Activated CD8-positive, alpha-beta memory T cell treated with anti-CD3 and anti-CD28 coated beads for 1 hour (primary cell): Measurements from ENCODE around the gene CDAN1.
"Not testable (repeated sequence)": the region's sequence is repeated elsewhere in the genome, so short reads cannot be mapped to it uniquely, and the experiment has no call there.

Source experiments
- DNase-seq, 2 donors: peaks; one replicate each; pipeline ENCODE4 v3.0.0-alpha.2; 2020; ENCODE audit warnings: low read depth in 1 of 2; ENCODE audit errors: extremely low read depth in 1 of 2

The CDAN1 gene

GRCh38 chr15:42712584-42712983 lies 24.3 kb downstream of the CDAN1 start:
- DNase-seq, result no peak

DNA sequence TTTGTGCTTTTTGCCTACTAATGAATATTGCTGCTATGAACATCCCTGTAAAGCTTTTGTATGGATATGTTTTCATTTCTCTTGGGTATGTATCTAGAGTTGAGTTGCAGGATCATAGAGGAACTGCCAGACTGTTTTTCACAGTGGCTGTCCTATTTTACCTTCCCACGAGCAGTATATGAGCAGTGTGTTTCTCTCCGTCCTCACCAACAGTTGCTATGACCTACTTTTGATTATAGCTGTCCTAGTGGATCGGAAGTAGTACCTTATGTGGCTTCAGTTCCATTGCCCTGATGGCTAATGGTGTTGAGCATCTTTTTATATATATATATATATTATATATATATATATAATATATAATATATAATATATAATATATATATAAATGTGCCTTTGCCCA lies 25.2 kb downstream of the CDAN1 start:
- DNase-seq, result no peak

DNA sequence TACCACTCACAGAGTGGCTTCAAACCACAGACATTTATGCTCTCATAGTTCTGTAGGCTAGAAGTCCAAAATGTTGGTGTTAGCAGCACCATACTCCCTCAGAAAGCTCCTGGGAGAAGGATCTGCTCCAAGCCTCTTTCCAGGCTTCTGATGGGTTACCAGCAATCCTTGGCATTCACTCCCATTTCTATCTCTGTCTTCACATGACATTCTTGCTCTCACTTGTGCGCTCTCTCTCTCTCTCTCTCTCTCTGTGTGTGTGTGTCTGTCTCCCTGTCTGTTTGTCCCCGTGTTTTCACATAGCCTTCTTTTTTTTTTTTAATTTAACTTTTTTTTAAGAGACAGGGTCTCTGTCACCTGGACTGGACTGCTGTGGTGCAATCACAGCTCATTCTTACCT lies 26.3 kb downstream of the CDAN1 start:
- no peak for DNase-seq

- no peak for DNase-seq
Observed at GRCh38 chr15:42707873-42708544, 28.9 kb downstream of the CDAN1 start.

DNA sequence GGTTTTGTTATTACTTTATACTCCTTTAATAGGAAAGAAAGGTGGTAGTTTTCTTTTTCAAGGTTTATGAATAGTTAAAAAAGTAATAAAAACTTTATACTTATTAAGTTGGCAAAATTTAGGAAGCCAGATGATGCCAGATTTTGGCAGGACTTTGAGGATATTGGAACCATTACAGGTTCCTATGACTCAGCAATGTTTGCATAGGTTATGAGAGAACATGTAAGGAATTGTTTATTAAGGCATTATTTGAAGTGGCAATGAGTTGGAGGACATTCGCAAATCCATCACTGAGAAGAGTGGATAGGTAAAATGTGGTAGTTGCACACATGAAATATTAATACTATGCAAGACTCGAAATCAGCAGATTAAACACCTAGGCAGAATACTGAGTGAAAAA lies 29.9 kb downstream of the CDAN1 start:
- DNase-seq, result no peak

DNA sequence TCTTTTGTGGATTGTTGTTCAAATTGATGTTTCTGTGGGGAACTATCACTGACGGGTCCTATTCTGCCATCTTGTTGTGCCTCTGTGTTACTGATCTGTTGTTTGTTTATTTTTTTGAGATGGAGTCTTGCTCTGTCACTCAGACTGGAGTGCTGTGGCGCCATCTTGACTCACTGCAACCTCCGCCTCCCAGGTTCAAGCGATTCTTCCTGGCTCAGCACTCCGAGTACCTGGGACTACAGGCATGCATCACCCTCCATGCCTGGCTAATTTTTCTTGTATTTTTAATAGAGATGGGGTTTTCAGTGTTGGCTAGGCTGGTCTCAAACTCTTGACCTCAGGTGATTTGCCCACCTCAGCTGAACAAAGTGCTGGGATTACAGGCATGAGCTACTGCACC lies 31.6 kb downstream of the CDAN1 start:
- no peak for DNase-seq

- peak in 1 of 2 donors; percentile 33 for DNase-seq
Observed at GRCh38 chr15:42704492-42704926, 32.4 kb downstream of the CDAN1 start.

DNA sequence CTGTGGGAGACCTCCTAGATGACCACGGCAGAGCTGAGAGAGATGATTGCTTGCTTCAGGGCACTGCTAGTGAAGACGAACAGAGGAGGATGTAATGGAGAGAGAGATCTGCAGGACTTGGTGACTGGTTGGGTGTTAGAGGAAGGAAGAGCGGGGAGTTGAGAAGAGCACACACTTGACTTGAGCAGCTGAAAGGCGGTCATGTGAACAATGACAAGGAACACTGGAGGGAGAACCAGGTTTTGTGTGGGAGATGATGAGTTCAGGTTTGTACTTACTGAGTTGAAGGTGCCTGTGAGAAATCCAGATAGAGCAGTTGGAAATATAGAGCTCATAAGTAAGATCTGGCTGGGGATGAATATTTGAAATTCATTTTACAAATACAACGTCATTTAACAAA lies 40.3 kb downstream of the CDAN1 start:
- DNase-seq, result no peak

GRCh38 chr15:42695527-42696071 lies 41.3 kb downstream of the CDAN1 start:
- no peak for DNase-seq

GRCh38 chr15:42694398-42694797 lies 42.5 kb downstream of the CDAN1 start:
- DNase-seq, result no peak

DNA sequence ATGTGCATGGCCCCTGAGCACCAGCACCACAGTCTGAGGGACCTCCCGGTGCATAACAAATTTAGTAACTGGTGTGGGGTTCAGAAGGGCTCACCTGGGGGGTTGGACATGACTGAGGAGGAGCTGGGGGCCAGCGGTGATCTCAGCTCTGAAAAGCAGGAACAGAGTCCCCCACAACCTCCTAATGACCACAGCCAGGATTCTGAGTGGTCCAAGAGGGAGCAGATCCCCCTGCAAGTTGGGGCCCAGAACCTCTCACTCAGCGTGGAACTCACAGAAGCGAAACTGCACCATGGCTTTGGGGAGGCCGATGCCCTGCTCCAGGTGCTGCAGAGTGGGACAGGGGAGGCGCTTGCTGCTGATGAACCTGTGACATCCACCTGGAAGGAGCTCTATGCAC lies 43.0 kb downstream of the CDAN1 start:
- no peak for DNase-seq

DNA sequence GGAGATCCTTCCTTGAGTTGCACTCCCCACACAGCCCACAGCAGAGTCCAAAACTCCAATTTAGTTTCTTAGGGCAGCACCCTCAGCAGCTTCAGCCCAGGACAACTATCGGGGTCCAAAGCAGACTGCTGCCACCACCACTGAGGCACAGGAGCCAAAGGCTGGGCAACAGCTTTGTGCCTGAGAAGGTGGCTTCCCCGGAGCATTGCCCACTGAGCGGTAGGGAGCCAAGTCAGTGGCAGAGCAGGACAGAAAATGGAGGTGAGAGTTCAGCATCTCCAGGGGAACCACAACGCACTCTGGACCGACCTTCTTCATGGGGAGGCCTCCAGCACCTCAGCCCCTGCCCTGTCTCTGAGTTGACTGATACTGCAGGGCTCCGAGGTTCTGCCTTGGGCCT lies 43.4 kb downstream of the CDAN1 start:
- no peak for DNase-seq

GRCh38 chr15:42692997-42693396 lies 43.9 kb downstream of the CDAN1 start:
- DNase-seq, result no peak

GRCh38 chr15:42692536-42692935 lies 44.4 kb downstream of the CDAN1 start:
- DNase-seq, result no peak

GRCh38 chr15:42691770-42692169 lies 45.2 kb downstream of the CDAN1 start:
- no peak for DNase-seq

GRCh38 chr15:42691308-42691707 lies 45.6 kb downstream of the CDAN1 start:
- no peak for DNase-seq

DNA sequence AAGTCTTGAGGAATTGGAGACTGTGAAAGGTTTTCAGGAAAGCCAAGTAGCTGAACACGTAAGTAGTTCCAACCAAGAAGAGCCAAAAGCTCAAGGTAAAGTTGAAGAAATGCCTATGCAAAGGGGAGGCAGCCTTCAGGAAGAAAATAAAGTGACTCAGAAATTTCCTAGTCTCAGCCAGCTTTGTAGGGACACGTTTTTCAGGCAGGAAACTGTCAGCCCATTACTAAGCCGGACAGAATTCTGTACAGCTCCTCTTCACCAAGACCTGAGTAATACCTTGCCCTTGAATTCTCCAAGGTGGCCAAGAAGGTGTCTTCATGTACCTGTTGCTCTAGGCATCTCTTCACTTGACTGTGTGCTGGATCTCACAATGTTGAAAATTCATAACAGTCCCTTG lies 48.6 kb downstream of the CDAN1 start:
- no peak for DNase-seq

DNA sequence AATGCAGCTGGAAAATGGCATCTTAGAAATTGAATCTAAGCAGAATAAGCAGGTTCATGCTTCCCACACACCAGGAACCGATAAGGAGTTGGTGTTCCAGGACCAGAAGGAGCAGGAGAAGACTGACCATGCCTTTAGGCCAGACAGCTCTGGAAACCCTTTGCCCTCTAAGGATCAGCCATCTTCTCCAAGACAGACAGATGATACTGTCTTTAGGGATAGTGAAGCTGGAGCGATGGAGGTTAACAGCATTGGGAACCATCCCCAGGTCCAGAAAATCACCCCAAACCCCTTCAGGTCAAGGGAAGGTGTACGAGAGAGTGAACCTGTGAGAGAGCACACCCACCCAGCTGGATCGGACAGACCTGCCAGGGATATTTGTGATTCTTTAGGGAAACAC lies 49.2 kb downstream of the CDAN1 start:
- no peak for DNase-seq

DNA sequence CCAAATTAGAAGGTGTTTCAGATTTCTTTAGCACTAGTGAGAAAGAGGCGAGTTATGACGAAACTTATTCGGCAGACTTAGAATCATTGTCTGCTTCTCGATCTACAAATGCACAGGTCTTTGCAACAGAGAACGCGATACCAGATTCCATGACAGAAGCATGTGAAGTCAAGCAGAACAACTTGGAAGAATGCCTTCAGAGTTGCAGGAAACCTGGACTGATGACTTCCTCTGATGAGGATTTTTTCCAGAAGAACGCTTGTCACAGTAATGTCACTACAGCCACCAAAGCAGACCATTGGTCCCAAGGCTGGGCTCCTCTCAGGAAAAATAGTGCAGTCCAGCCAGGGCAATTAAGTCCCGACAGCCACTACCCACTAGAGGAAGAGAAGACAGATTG lies 50.6 kb downstream of the CDAN1 start:
- no peak for DNase-seq

GRCh38 chr15:42681119-42681518 lies 55.8 kb downstream of the CDAN1 start:
- no peak for DNase-seq

DNA sequence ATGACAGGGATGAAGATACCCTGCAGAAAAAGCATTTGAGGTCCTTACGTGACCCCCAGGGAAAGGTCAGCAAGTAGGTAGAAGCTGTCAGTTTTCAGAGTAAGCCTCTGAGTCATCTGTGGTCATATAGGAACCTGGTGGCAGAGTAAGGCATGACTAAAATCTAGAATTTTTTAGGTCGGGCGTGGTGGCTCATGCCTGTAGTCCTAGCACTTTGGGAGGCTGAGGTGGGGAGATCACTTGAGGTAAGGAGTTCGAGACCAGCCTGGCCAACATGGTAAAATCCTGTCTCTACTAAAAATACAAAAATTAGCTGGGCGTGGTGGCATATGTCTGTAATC lies 56.8 kb downstream of the CDAN1 start:
- DNase-seq, result not testable (repeated sequence)

- no peak for DNase-seq
Observed at GRCh38 chr15:42679285-42680141, 57.4 kb downstream of the CDAN1 start.
